NCI-H524 treated with DMSO at 0.1 percent for 48 hours (cell line): Measurements from ENCODE around the gene CLN6.
"Not testable (repeated sequence)": the region's sequence is repeated elsewhere in the genome, so short reads cannot be mapped to it uniquely, and the experiment has no call there.

Experiments used
- DNase-seq: peaks from one replicate; lab custom pipeline; 2025; lab: John Stamatoyannopoulos, UW

The CLN6 gene

DNA sequence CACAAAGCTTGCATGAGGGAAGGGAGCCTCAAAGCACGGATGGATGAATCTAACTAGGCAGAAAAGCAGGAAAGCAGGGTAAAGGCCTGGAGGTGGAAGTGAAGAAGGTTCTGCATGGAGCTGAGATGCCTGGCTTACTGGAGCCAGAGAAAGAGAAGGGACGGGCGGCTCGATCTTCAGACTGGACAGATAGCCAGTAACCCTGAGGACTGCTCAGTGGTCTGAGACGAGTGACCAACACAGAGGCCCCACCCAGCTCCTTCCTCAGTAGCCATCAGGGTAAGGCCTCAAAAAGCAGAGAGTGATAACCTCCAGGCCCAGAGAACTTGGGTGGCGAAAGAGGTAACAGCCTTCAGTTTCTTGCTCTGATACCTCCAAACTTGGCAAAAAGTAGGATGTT, 6.4 kb downstream of the CLN6 start:
- no peak for DNase-seq

DNA sequence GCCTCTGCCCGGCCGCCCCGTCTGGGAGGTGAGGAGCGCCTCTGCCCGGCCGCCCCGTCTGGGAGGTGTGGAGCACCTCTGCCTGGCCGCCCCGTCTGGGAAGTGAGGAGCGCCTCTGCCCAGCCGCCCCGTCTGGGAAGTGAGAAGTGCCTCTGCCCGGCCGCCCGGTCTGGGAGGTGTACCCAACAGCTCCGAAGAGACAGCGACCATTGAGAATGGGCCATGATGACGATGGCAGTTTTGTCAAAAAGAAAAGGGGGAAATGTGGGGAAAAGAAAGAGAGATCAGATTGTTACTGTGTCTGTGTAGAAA, 7.1 kb downstream of the CLN6 start:
- DNase-seq, result not testable (repeated sequence)

DNA sequence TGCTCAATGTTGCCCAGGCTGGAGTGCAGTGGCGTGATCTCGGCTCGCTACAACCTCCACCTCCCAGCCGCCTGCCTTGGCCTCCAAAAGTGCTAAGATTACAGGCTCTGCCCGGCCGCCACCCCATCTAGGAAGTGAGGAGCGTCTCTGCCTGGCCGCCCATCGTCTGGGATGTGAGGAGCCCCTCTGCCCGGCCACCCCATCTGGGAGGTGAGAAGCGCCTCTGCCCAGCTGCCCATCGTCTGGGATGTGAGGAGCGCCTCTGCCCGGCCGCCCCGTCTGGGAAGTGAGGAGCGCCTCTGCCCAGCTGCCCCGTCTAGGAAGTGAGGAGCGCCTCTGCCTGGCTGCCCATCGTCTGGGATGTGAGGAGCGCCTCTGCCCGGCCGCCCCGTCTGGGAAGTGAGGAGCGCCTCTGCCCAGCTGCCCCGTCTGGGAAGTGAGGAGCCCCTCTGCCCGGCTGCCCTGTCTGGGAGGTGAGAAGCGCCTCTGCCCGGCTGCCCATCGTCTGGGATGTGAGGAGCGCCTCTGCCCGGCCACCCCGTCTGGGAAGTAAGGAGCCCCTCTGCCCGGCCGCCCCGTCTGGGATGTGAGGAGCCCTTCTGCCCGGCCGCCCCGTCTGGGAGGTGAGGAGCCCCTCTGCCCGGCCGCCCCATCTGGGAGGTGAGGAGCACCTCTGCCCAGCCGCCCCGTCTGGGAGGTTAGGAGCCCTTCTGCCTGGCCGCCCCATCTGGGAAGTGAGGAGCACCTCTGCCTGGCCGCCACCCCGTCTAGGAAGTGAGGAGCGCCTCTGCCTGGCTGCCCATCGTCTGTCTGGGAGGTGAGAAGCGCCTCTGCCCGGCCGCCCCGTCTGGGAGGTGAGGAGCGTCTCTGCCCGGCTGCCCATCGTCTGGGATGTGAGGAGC, 7.7 kb downstream of the CLN6 start:
- DNase-seq, result not testable (repeated sequence)

DNA sequence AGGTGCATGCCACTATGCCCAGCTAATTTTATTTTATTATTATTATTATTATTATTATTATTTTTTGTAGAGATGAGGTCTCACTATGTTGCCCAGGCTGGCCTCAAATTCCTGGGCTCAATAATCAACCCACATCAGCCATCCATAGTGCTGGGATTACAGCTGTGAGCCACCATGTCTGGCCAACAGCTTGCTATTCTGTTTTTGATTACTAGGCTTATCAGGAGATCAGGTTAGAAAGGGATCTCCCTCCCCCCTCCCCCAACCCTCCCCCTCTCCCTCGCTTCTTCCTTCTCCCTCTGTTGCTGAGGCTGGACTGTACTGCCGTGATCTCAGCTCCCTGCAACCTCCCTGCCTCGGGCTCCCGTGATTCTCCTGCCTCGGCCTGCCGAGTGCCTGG, 8.6 kb downstream of the CLN6 start:
- DNase-seq, result no peak

DNA sequence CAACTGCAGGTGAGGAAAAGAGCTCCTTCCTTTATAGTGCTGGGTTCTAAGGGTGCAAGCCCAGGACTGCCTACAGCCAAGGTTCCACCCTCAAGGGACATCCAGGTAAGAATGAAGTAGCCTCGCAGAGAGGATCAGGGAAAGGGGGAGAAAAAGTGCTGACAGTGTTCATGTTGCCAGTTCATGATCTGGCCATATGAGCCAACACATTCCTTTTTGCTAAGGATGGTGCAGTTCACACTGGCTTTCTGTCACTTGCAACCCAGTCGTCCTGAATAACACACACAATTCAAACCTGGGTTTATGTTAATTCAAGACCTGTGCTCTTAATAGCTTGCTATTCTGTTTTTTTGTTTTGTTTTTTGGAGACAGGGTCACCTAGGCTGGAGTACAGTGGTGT, 9.0 kb downstream of the CLN6 start:
- no peak for DNase-seq

DNA sequence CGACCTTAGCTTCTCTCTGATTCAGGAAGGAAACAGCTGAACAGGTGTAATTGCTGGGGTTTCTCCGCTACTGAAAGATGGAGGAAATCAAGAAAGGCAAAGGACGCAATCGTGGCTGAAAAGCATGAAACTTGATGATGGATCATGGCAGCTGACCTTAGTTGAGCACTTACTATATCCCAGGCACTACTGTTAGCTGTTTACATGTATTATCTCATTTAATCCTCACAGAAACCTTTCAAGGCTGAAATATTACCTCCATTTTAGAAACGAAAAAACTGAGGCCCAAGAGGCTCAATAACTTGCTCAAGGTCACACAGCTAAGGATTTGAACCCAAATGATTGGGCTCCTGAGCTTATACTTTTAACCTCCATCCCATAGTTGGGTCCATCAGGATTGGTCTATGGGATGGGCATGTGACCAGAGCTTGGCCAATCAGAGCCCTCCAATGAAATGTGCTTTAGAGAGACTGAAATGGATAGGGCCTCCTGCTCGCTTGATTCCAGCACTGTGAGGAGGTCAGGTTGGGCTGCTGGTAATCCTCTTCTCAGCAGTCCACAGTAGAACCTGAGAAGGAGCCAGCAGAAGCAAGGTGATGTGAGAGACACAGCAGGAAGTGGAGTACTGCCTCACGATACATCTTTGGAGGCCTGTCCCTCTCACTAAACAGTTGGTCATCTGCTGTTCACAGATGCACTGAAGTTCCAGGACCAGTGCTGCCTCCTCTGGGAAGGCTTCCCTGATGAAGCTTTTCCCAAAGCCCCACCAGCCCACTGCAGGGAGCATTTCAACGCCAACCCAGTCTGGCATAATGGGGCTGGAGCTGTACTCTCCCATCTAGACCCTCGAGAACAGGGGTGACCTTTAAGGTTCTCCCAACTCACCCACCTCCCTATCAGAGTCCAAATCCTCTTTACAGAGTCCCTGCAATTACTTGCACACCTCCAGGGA, 10.4 kb downstream of the CLN6 start:
- DNase-seq, result no peak

DNA sequence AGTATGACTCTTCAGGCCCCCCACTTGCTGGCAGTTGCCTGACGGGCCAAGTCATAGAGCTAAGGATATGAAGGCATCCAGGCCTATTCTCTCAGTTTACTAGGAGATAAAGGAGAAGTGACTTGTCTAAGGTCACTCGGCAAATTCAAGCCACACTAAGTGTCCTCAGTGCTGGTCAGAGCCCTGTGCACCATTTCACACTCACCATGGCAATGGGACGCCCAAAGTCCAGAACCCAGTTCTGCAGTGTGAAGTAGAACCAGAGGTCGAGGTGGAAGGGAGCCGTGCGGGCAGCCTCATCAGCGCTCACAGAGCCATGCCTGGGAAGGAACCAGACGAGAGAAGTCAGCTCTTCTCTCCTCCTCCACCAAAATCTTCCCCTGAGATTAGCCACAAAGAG, 11.2 kb downstream of the CLN6 start:
- no peak for DNase-seq

DNA sequence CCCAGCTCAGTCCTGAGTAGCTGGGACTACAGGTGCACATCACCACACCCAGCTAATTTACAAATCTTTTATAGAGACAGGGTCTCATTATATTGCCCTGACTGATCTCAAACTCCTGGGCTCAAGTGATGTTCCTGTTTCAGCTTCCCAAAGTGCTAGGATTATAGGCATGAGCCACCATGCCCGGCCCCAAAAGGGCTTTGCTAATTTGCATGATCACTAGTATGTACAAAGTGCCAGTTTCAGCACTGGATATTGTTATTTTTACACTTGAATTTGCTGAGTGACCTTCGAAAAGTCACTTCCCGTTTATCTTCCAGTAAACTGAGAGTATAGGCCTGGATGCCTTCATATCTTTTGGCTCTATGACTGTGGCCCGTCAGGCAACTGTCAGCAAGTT, 12.2 kb downstream of the CLN6 start:
- DNase-seq, result no peak

DNA sequence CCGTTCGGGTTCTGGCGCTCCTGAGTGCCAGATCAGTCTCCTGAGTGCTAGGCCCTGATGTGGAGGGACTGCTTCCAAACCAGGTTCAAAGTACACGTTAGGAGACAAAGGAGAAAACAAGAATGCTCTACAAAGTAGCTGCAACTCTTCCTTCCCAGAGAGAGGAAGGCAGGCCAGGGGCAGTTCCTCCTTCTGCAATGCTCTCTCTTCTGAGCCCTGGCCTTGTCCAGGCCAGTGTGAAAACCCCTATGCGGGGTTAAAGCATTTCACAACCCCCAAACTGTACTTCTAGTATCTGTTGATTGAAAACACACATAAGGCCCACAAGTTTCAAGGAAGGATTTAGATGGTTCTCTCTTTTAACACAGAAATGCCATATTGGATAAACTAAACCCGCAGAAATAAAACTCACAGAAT, 14.7 kb downstream of the CLN6 start:
- no peak for DNase-seq

DNA sequence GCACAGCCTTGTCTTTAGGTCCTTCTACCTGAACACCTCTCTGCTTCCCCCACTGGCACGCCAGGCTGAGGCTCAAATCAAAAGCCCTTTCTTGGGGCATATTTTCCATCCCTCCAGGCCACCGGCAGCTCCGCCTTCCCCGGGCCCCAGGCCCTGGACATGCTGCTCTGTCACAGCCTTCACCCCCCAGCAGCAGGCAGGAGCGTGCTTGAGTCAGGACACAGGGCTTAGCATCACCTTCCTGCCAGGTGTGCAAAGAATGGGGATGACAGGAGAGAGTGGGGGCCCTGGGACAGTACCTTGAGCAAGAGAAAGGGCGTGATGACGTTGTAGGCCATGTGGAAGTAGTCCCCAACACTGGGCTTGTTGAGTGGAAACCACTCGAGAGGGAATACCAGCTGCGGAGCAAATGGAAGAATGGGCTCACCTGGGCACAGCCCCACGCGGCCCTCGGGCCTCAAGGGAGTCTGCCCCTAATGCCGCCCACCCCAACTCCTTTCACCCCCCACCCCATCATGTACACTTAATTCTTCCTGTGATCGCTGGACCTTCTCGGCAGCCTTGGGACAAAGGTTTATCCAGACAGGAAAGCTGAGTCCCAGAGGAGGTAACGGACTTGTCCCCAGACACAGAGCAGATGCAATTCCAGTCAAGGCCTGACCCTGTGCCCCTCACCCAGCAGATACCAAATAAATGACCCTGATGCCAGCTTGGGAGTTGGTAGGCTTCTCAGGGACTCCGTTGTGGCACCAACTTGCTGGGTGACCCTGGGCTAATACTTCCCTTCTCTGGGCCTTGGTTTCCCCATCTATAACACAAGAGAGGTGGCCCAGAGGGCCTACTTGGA, 15.3 kb downstream of the CLN6 start:
- DNase-seq, result no peak

DNA sequence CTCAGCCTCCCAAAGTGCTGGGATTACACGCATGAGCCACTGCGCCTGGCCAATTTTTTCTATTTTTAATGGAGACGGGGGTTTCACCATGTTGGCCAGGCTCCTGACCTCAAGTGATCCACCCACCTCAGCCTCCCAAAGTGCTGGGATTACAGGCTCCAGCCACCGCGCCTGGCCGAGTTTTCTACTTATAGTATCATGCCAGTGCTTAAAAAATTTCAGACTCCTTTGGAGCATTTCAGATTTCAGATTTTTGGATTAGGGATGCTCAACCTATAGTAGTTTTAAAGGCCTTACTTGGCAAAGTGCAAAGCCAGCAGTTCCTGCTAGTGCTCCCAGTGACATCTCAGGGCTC, 16.1 kb downstream of the CLN6 start:
- DNase-seq, result not testable (repeated sequence)

DNA sequence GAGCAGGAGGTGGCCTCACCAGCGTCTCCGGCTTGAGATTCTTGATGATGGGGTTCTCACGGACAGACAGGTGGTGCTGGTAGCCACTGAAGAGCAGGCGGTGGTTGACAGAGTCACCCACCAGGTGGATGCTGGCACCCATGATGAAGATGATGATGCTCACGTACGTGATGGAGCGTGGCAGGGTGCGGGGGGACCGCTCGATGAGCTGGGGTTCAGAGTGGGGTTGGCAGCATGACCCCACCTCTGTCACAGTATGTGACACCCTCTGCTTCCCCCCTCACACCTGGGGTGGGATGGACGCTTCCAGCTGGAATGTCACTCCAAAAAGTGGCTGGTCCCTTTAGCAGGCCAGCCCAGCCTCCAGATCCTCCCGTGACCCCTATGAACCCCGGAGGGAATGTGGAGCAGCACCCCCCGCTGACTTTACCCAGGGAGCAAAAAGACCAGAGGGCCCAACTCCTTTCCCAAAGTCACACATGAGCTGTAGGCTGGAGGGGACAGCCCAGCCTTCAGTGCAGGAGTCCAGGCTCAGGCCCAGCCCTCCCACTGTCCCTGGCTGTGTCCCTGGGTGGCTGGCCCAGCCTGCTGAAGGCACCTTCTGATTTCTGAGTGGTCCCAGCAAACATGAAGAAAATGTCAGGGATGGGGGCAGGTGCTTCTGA, 17.7 kb downstream of the CLN6 start:
- no peak for DNase-seq

DNA sequence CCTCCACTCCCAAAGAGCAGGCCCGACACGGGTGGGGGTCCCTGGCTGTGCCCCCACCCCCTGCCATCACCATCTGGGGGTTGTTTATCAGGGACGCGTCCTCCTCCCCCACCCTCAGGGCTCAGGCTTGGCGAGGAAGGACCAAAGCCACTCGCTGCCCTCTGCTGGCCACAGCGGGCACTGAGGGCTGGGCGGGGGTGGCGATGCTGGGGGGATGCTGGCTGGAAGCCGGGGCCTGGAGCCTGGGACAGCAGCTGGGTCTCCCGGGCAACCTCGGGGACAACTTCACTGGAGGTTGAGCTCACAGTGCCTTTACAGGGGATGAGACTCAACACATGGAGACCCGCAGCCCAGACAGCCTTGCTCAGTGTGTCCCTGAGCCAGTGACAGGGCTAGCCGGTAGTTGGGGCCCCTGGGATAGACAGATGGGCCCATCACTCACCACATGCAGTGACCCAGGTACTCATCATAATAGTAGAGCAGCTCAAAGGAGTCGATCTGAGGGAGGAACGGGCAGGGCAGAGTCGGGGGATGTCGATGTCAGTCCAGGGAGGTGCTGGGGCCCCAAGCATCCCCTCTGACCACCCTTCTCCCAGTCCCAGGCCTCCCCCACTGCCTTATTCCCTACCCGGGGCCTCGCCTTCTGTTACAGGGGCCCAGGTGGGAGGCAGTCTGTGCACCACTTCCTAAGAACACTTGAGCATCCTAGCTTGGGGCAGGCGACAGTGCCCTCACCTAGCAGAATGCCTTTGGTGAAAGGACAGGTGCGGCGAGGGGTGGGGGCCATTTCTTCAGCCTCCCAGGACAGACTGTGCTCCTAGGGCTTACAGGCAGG, 18.5 kb downstream of the CLN6 start:
- DNase-seq, result peak; percentile 72

DNA sequence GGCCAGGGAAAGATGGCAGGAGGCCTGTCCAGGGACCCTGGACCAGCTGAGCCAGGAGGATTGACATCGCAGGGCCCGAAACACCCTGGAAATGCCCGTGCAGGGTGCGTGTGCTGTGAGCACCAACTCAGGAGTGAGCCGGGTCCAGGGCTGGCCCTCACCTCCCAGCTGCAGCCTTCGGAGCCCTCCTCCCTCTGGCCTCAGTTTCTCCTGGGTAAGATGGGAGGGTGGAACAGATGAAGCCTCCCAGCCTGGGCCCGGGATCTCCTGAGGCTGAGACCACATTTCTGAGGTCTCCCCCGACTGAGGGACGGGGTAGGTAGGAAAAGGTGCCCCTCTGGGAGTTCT, 19.1 kb downstream of the CLN6 start:
- DNase-seq, result no peak

DNA sequence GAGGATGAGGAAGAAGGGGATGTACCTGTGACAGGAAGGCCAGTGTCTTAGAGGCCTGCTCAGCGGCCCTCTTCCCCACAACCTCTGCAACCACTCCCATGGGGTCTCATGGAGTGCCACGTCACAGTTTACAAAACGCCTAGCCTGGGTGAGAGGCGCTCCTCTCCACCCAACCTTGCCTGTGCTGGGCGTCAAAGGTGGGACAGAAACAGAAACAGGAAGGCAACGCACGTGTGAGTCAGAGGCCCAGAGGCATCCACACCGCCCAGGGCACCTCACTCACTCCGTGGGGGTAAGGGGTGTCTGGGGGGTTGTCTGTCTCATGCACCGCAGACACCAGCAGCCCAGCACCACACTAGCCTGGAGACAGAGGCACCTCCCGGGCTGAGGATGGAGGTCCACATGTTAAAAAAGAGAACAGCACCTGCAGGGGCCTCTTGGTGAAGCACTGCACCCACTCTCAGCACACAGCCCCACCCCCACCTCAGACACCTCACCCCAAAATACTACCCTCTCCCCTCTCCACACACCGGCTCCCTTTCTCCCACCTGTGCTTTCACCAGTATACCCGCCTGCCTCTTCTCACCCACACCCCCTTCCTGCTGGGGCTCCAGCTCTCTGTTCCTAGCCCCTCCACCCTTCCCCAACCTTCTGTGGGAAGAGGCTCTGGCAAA, 19.7 kb downstream of the CLN6 start:
- no peak for DNase-seq

DNA sequence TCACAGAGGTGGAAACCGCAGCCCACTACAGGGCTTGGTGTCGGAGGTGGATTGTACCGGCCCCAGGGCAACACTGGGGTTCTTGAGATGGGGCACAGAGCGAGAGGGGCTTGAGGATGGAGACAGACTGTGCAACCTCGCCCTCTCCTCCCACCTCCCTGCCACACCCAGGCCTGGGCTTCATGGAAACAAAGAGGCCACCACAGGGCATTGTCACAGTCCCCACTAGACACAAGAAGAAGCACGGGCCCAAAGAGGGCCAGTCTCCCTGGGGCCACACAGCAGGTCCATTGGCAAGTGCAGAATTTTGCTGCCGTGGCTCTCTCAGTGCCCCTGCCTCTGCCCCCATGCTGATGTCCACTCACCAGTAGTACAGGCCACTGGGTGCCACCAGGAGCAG, 20.3 kb downstream of the CLN6 start:
- no peak for DNase-seq

DNA sequence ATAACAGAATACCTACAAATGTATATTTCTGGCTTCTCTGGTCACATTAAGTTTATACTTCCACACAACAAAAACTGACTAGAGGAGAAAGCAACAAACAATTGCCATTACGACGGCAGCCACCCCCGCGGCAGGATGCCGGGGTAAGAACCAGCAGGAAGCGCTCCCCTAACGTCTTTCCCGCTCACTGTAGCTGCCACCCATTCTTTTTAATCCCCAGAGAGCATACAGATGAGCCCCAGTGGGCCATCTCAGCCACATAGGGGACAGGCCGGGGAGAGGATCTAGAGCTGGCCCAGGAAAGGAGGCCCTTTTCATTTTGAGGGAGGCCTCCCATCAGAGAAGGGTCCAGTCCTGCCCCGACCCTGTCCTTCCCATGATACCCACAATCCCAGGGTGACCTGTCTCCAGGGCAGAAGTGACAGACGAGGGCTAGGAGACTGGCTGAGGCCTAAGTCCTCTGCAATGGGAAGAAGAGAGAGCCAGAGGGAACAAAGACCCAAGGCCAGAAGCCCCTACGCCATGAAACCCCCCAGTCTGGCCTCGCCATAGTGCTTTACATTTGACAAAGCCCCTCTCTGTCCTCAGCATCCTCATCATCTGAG, 20.8 kb downstream of the CLN6 start:
- DNase-seq, result no peak

DNA sequence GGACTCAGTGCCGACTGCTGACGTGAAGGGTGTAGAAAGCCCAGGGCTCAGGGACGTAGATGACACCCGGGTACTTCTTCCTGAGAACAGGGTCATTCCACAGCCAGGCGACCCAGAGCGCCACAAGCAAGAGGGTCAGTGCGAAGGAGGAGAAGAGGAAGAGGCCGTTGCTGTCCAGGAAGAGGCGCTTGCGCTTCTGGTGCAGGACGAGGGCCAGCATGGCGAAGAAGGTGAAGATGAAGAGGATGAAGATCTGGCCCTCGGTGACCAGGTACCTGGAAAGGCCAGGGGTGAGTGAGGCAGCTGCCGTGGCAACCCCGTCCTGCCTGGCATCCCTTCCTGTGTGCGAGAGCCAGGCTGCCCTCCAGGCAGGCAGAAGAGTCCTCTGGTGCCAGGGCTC, 21.4 kb downstream of the CLN6 start:
- no peak for DNase-seq

DNA sequence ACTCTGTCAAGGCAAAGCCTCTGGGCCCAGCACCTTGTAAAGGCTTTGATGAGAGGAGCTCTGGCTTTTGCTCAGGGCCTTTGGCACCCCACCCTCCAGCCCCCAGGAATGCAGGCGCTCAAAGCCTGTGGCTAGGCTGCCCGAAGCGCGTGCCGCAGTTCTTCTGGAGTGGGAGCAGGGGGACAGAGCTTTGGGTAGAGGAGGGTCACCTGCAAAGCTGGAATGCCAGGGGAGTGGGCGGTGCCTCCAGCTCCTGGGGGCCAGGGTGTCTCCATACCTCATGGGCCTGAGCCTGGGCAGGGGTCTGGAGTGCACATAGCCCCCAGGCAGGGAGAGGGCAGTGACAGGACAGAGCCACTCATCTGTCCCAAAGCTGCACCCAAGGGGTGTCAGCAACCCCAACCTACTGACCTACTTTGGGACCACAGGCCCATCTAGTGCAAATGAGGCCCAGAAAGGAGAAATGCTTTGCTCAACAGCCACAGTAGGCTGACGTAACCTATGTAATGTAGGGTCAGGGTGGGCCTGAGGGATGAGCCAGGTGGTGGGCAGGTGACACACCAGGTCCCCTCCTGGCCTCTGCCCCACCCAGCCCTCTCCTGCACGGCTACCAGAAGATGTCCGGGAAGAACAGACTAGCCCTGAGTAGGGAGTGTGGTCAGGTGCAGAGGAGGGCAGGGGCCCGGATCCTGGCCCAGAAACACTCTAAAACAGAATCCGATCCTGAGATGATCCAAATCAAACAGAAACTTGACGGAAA, 22.2 kb downstream of the CLN6 start:
- no peak for DNase-seq
